Activated CD4-positive, alpha-beta memory T cell treated with anti-CD3 and anti-CD28 coated beads for 36 hours (primary cell): Measurements from ENCODE around the gene MAP4K3. TPM values are rescaled to one million over a fixed set of nuclear protein-coding genes. Genes with fewer than 3 reads are reported as not detected.
"Not testable (repeated sequence)": the region's sequence is repeated elsewhere in the genome, so short reads cannot be mapped to it uniquely, and the experiment has no call there.

Experiments used
- CTCF ChIA-PET: fragments of 350-600 bp; sonication (Branson Sonifier 250); formaldehyde crosslinking; loops from one replicate; lab custom pipeline; 2021; ENCODE audit warnings: antibody characterized with exemption, inconsistent platforms; lab: Charles Lee
- POLR2A ChIA-PET: fragments of 350-600 bp; sonication (Branson Sonifier 250); formaldehyde crosslinking; loops from one replicate; lab custom pipeline; 2021; ENCODE audit warnings: antibody characterized with exemption; lab: Charles Lee
- DNase-seq: peaks from one replicate; pipeline ENCODE4 v3.0.0-alpha.2; 2020
- H3K27ac Mint-ChIP-seq: one replicate; pipeline ENCODE4 v1.8.0; 2021; ENCODE audit warnings: mixed read lengths
- H3K27me3 Mint-ChIP-seq: one replicate; pipeline ENCODE4 v1.8.0; 2021; ENCODE audit warnings: mixed read lengths
- H3K36me3 Mint-ChIP-seq: one replicate; pipeline ENCODE4 v1.8.0; 2021; ENCODE audit warnings: mixed read lengths
- H3K4me1 Mint-ChIP-seq: one replicate; pipeline ENCODE4 v1.8.0; 2021; ENCODE audit warnings: low read depth, mixed read lengths
- H3K4me3 Mint-ChIP-seq: one replicate; pipeline ENCODE4 v1.8.0; 2021; ENCODE audit warnings: mild to moderate bottlenecking, mixed read lengths
- H3K9me3 Mint-ChIP-seq: one replicate; pipeline ENCODE4 v1.8.0; 2021; ENCODE audit warnings: mixed read lengths
- intact Hi-C: fragments of 100-400 bp; cut with micrococcal nuclease; formaldehyde crosslinking; loops from one replicate; pipeline ENCODE4 v1.15.1; 2023
- total RNA-seq, 2 experiments: library from RNA; stranded (reverse); gene quantifications; one replicate each; pipeline ENCODE4 v1.2.3, GENCODE V29; 2021

The MAP4K3 gene
- total RNA-seq, 2 experiments from 2014 or later: 9.9 to 10.1 TPM

- H3K27ac Mint-ChIP-seq: no peak overlapping the region
- CTCF ChIA-PET: no interaction called here
Measured at GRCh38 chr2:39359453-39360038, 77.5 kb downstream of the MAP4K3 start.

GRCh38 chr2:39356922-39357639 is 80.0 kb downstream of the MAP4K3 start:
- ChIA-PET CTCF (no interaction called here), POLR2A (no interaction called here)
- no peak for DNase-seq
- H3K4me3 Mint-ChIP-seq: no peak overlapping the region
- H3K27me3 Mint-ChIP-seq: no peaks in the 10 kb centered on the region
- H3K36me3 Mint-ChIP-seq: peaks cover 28% of the 10 kb centered on the region
- intact Hi-C loops: no loop called here
- H3K9me3 Mint-ChIP-seq: peaks cover 30% of the 10 kb centered on the region
- no peaks in the 10 kb centered on the region for H3K4me1 Mint-ChIP-seq
- no peak overlapping the region for H3K27ac Mint-ChIP-seq

More at GRCh38 chr2:39359453-39360038, 77.5 kb downstream of the MAP4K3 start:
- POLR2A ChIA-PET: no interaction called here
- no peak for DNase-seq
- peaks cover 36% of the 10 kb centered on the region for H3K36me3 Mint-ChIP-seq
- H3K27me3 Mint-ChIP-seq: no peaks in the 10 kb centered on the region
- H3K4me3 Mint-ChIP-seq: no peak overlapping the region
- H3K4me1 Mint-ChIP-seq: no peaks in the 10 kb centered on the region
- intact Hi-C loops: no loop called here
- peaks cover 40% of the 10 kb centered on the region for H3K9me3 Mint-ChIP-seq

GRCh38 chr2:39350658-39351057 is 86.4 kb downstream of the MAP4K3 start:
- intact Hi-C loops: no loop called here
- H3K36me3 Mint-ChIP-seq: peaks cover 4% of the 10 kb centered on the region
- no peak overlapping the region for H3K4me3 Mint-ChIP-seq
- ChIA-PET POLR2A (no interaction called here), CTCF (no interaction called here)
- no peaks in the 10 kb centered on the region for H3K27me3 Mint-ChIP-seq
- no peak overlapping the region for H3K27ac Mint-ChIP-seq
- no peaks in the 10 kb centered on the region for H3K4me1 Mint-ChIP-seq
- no peaks in the 10 kb centered on the region for H3K9me3 Mint-ChIP-seq
- DNase-seq: no peak

- H3K4me1 Mint-ChIP-seq: no peaks in the 10 kb centered on the region
- no peak for DNase-seq
- intact Hi-C loops: no loop called here
- no peaks in the 10 kb centered on the region for H3K9me3 Mint-ChIP-seq
- peaks cover 6% of the 10 kb centered on the region for H3K36me3 Mint-ChIP-seq
- no peak overlapping the region for H3K4me3 Mint-ChIP-seq
- H3K27ac Mint-ChIP-seq: no peak overlapping the region
- POLR2A ChIA-PET: no interaction called here
- CTCF ChIA-PET: no interaction called here
- H3K27me3 Mint-ChIP-seq: no peaks in the 10 kb centered on the region
Measured at GRCh38 chr2:39338502-39338901, 98.6 kb downstream of the MAP4K3 start.

- no peak overlapping the region for H3K27ac Mint-ChIP-seq
- H3K9me3 Mint-ChIP-seq: no peaks in the 10 kb centered on the region
- H3K4me1 Mint-ChIP-seq: no peaks in the 10 kb centered on the region
- peaks cover 8% of the 10 kb centered on the region for H3K36me3 Mint-ChIP-seq
- no peak overlapping the region for H3K4me3 Mint-ChIP-seq
- intact Hi-C loops: no loop called here
- CTCF ChIA-PET: no interaction called here
- POLR2A ChIA-PET: interaction anchor here (0.5 kb wide), 1 partner anchor 41 kb away, joined by 3 read pairs; no protein-coding TSS in a partner anchor
- no peaks in the 10 kb centered on the region for H3K27me3 Mint-ChIP-seq
- no peak for DNase-seq
Measured at GRCh38 chr2:39335930-39336329, 101.2 kb downstream of the MAP4K3 start.

GRCh38 chr2:39334978-39335377 is 102.1 kb downstream of the MAP4K3 start:
- H3K27me3 Mint-ChIP-seq: no peaks in the 10 kb centered on the region
- H3K4me3 Mint-ChIP-seq: no peak overlapping the region
- H3K9me3 Mint-ChIP-seq: no peaks in the 10 kb centered on the region
- no peak overlapping the region for H3K27ac Mint-ChIP-seq
- peaks cover 5% of the 10 kb centered on the region for H3K4me1 Mint-ChIP-seq
- CTCF ChIA-PET: no interaction called here
- intact Hi-C loops: no loop called here
- peaks cover 10% of the 10 kb centered on the region for H3K36me3 Mint-ChIP-seq
- no peak for DNase-seq
- POLR2A ChIA-PET: no interaction called here

GRCh38 chr2:39334529-39334928 is 102.6 kb downstream of the MAP4K3 start:
- no peaks in the 10 kb centered on the region for H3K9me3 Mint-ChIP-seq
- H3K27ac Mint-ChIP-seq: no peak overlapping the region
- H3K36me3 Mint-ChIP-seq: peaks cover 10% of the 10 kb centered on the region
- intact Hi-C loops: no loop called here
- ChIA-PET CTCF (no interaction called here), POLR2A (no interaction called here)
- peaks cover 5% of the 10 kb centered on the region for H3K4me1 Mint-ChIP-seq
- DNase-seq: no peak
- no peak overlapping the region for H3K4me3 Mint-ChIP-seq
- no peaks in the 10 kb centered on the region for H3K27me3 Mint-ChIP-seq

GRCh38 chr2:39326644-39327043 is 110.4 kb downstream of the MAP4K3 start:
- Mint-ChIP-seq H3K9me3 (no peaks in the 10 kb centered on the region), H3K27me3 (no peaks in the 10 kb centered on the region), H3K4me1 (peaks cover 5% of the 10 kb centered on the region), H3K27ac (no peak overlapping the region), H3K36me3 (peaks cover 24% of the 10 kb centered on the region), H3K4me3 (no peak overlapping the region)
- ChIA-PET POLR2A (no interaction called here), CTCF (no interaction called here)
- DNase-seq: no peak
- intact Hi-C loops: no loop called here

GRCh38 chr2:39325966-39326365 is 111.1 kb downstream of the MAP4K3 start:
- Mint-ChIP-seq H3K27me3 (no peaks in the 10 kb centered on the region), H3K4me3 (no peak overlapping the region), H3K9me3 (no peaks in the 10 kb centered on the region), H3K4me1 (peaks cover 5% of the 10 kb centered on the region), H3K36me3 (peaks cover 21% of the 10 kb centered on the region), H3K27ac (no peak overlapping the region)
- ChIA-PET POLR2A (no interaction called here), CTCF (no interaction called here)
- intact Hi-C loops: no loop called here
- no peak for DNase-seq

- H3K27ac Mint-ChIP-seq, H3K27me3 Mint-ChIP-seq, H3K4me3 Mint-ChIP-seq, intact Hi-C loops, H3K36me3 Mint-ChIP-seq, POLR2A ChIA-PET, H3K9me3 Mint-ChIP-seq, CTCF ChIA-PET, H3K4me1 Mint-ChIP-seq, DNase-seq: not testable (repeated sequence)
Measured at GRCh38 chr2:39321056-39322035, 115.7 kb downstream of the MAP4K3 start.

- H3K27ac Mint-ChIP-seq: no peak overlapping the region
- H3K36me3 Mint-ChIP-seq: peaks cover 3% of the 10 kb centered on the region
- DNase-seq: no peak
- H3K9me3 Mint-ChIP-seq: no peaks in the 10 kb centered on the region
- no peaks in the 10 kb centered on the region for H3K4me1 Mint-ChIP-seq
- POLR2A ChIA-PET: no interaction called here
- no peak overlapping the region for H3K4me3 Mint-ChIP-seq
- intact Hi-C loops: no loop called here
- H3K27me3 Mint-ChIP-seq: no peaks in the 10 kb centered on the region
- CTCF ChIA-PET: no interaction called here
Measured at GRCh38 chr2:39320162-39320561, 116.9 kb downstream of the MAP4K3 start.

- no peak overlapping the region for H3K4me3 Mint-ChIP-seq
- no peaks in the 10 kb centered on the region for H3K27me3 Mint-ChIP-seq
- ChIA-PET POLR2A (no interaction called here), CTCF (interaction anchor here (0.7 kb wide), 1 partner anchor 38 kb away, joined by 3 read pairs; no protein-coding TSS in a partner anchor)
- no peaks in the 10 kb centered on the region for H3K4me1 Mint-ChIP-seq
- H3K36me3 Mint-ChIP-seq: peaks cover 8% of the 10 kb centered on the region
- DNase-seq: no peak
- H3K27ac Mint-ChIP-seq: no peak overlapping the region
- intact Hi-C loops: no loop called here
- H3K9me3 Mint-ChIP-seq: no peaks in the 10 kb centered on the region
Measured at GRCh38 chr2:39313575-39313974, 123.5 kb downstream of the MAP4K3 start.
